Measurements from ENCODE around the gene ISG15.
"Not testable (repeated sequence)": the region's sequence is repeated elsewhere in the genome, so short reads cannot be mapped to it uniquely, and the experiment has no call there.

Gene ISG15

DNA sequence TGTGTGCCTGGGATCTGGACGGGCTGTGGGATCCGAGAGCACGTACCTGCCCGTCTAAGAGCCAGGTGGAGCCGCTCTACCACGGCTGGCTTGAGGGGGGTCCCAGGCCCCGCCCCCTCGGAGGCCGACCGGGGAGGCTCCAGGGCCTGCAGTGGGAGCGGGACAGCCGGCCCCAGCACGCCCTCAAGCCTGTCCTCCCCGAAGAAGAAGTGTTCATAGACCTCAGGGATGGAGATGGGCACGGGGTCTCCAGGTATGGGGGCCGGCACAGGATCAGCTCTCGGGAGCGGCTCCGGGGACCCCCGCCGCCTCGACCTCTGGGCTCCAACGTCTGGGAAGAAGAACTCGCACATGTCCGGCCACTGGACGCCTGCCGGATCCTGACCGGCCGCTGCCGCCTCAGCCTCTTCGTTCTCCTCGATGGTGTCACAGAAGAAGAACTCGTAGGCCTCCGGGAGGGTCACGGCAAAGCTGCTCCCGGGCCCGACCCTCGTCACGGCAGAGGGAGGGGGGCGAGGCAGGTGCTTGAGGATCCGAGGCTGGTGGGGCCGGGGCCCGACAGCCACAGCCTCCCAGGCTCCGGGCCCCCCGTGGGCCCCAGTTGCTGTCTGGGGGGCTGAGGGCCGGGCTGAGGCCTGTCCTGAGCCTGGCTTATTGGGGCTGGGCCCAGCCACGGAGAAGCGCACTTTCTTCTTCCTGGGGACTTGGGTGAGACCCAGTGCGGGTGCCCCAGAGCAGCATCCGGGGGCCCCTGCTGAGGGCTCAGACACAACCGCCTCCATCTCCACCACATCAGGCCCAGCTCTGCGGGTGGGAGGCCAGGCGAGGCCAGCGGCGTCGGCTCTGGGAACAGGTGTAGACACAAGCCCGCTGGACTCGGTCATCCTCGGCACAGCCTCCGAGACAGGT, 34.2 kb upstream of the ISG15 start:
- no peaks in the 10 kb centered on the region for H3K9me3 ChIP-seq (ENCODE audit: control insufficient read depth, low read depth, low read length)
- H3K9ac ChIP-seq (ENCODE audit: low read length): no peak overlapping the region
- H3K27me3 ChIP-seq (ENCODE audit: control insufficient read depth, insufficient read depth, low read length): peaks cover 49% of the 10 kb centered on the region
- H3K4me1 ChIP-seq (ENCODE audit: control insufficient read depth, low read depth, low read length): no peaks in the 10 kb centered on the region
- H3K36me3 ChIP-seq (ENCODE audit: control insufficient read depth, low read depth, low read length): no peaks in the 10 kb centered on the region
- H3K4me3 ChIP-seq (ENCODE audit: low read length): no peak overlapping the region
- H3K27ac ChIP-seq (ENCODE audit: low read length): no peak overlapping the region

DNA sequence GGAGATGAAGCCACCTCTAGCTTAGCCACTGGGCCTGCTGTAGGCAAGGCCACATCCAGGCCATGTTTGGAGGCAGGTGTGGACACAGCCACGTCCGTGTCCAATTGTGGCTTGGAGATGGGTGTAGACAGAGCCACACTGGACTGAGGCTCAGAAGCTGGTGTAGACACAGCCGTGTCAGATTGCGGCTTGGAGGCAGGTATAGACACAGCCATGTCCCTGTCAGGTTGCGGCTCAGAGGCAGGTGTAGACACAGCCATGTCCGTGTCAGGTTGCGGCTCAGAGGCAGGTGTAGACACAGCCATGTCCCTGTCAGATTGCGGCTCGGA, 33.6 kb upstream of the ISG15 start:
- no peak overlapping the region for H3K27ac ChIP-seq (ENCODE audit: low read length)
- H3K36me3 ChIP-seq (ENCODE audit: control insufficient read depth, low read depth, low read length): no peaks in the 10 kb centered on the region
- no peaks in the 10 kb centered on the region for H3K4me1 ChIP-seq (ENCODE audit: control insufficient read depth, low read depth, low read length)
- no peak overlapping the region for H3K9ac ChIP-seq (ENCODE audit: low read length)
- no peaks in the 10 kb centered on the region for H3K9me3 ChIP-seq (ENCODE audit: control insufficient read depth, low read depth, low read length)
- H3K4me3 ChIP-seq (ENCODE audit: low read length): no peak overlapping the region
- H3K27me3 ChIP-seq (ENCODE audit: control insufficient read depth, insufficient read depth, low read length): peaks cover 45% of the 10 kb centered on the region

DNA sequence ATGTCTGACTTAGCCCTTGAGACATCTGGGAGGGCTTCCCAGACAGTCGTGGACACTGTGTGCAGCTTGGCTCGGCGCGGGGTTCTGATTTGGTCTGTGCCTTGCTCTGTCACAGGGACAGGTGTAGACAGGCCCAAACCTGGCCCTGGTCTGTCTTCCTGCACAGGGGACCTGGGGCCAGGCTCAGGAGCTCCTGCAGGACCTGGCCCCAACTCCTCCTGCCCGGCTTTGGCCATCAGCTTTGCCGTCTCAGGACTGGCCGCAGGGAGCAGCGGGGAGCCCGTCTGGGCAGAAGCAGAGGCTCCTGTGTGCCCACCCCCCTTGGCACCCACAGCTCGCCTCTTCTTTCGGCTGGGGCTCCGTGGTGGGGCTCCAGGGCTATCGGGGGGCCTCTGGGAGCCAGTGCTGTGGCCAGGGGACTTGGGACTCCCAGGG, 33.1 kb upstream of the ISG15 start:
- Histone ChIP-seq H3K27me3 (ENCODE audit: control insufficient read depth, insufficient read depth, low read length) (peaks cover 45% of the 10 kb centered on the region), H3K4me3 (ENCODE audit: low read length) (no peak overlapping the region), H3K4me1 (ENCODE audit: control insufficient read depth, low read depth, low read length) (no peaks in the 10 kb centered on the region), H3K9me3 (ENCODE audit: control insufficient read depth, low read depth, low read length) (no peaks in the 10 kb centered on the region), H3K9ac (ENCODE audit: low read length) (no peak overlapping the region), H3K36me3 (ENCODE audit: control insufficient read depth, low read depth, low read length) (no peaks in the 10 kb centered on the region), H3K27ac (ENCODE audit: low read length) (no peak overlapping the region)

DNA sequence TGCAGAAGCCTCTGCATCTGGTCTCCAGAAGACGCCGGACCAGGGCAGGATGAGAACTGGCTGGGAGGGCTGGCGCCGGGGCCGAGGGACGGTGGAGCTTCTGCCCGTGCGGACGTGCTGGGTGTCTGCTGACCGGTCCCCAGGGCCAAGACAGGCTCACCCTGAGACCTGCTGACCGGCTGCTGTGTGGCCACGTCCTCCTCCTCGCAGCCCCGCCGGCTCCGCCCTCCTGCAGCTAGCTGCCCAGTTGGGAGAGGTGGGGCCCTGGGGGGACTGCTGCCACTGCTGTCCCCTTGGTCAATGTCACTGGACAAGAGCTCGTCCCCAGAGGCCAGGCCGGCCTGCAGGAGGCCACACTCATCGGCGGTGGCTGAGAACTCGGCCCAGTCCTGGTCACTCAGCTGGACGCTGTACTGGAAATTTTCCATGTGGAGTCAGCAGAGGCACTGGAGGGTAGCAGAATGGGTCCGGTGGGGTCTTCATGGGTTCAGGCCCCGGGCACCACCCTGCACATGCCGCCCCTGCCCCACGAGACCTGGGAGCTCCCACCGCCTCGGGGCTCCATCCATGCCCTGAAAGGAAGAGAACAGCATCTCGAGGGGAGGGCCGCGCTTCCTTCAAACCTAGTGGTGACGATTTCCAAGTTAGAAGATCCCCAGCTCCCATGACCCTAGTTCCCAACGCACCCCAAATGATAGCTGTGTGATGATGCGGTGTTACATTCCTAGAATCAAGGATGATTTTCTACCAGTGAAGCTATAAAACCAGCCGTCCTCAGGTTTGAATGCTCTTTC, 32.5 kb upstream of the ISG15 start:
- Histone ChIP-seq H3K9ac (ENCODE audit: low read length) (no peak overlapping the region), H3K27me3 (ENCODE audit: control insufficient read depth, insufficient read depth, low read length) (peaks cover 45% of the 10 kb centered on the region), H3K9me3 (ENCODE audit: control insufficient read depth, low read depth, low read length) (no peaks in the 10 kb centered on the region), H3K4me3 (ENCODE audit: low read length) (no peak overlapping the region), H3K4me1 (ENCODE audit: control insufficient read depth, low read depth, low read length) (no peaks in the 10 kb centered on the region), H3K36me3 (ENCODE audit: control insufficient read depth, low read depth, low read length) (no peaks in the 10 kb centered on the region), H3K27ac (ENCODE audit: low read length) (no peak overlapping the region)

DNA sequence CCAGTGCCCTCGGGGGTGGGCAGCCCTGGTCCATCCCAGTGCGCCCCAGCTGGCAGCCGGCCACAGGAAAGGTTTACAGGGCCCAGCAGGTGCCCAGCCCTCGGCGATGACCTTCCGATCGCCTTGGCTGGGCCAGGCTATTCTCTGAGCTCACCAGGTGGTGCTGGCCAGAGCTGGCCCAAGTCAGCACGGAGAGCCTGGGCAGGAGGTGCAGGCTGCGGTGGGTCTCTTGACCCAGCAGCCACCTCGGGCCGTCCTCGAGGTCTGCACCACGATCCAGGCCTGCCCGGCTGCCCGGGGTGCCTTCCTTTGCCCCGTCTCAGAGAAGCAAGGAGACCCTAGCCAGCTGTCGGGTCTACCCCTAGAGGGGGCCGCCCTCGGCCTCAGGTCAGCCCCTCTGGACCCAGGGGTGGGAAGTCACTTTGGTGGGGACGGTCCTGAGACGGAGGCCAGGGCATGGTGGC, 31.8 kb upstream of the ISG15 start:
- H3K36me3 ChIP-seq (ENCODE audit: control insufficient read depth, low read depth, low read length): no peaks in the 10 kb centered on the region
- H3K9me3 ChIP-seq (ENCODE audit: control insufficient read depth, low read depth, low read length): no peaks in the 10 kb centered on the region
- no peaks in the 10 kb centered on the region for H3K4me1 ChIP-seq (ENCODE audit: control insufficient read depth, low read depth, low read length)
- H3K4me3 ChIP-seq (ENCODE audit: low read length): no peak overlapping the region
- no peak overlapping the region for H3K27ac ChIP-seq (ENCODE audit: low read length)
- H3K27me3 ChIP-seq (ENCODE audit: control insufficient read depth, insufficient read depth, low read length): peaks cover 50% of the 10 kb centered on the region
- H3K9ac ChIP-seq (ENCODE audit: low read length): no peak overlapping the region

DNA sequence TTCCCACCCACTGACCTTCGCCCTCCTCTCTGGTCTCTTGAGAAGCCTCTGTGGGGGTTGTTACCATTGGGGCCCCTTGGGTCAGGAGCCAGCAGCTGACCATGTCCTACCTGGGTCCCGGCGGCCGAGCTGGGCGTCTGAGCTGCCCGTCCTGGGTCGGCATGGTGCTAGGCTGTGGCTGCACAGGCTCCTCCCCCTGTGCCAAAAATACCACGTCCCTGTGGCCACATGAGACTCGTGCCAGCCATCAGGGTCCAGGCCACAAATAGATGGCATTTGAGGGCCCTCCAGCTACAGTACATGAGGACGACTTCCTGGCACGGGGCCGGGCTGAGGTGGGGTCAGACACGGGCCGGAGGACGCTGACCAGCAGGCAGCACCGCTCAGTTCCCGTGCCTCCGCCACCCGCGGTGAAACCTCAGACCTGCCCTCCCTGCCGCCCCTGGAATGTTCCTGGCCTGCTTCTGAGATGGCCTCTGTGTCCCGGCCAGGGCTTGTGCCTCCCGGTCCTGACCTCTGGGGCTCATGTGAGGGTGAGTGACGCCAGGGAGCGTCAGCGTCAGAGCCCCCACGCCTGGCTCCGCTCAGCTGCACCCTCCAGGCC, 31.2 kb upstream of the ISG15 start, which contains the start of gene PERM1:
TSS of gene PERM1 (minus strand) at position 139 of the 604 bp plus-strand sequence. CDS start 1,064 bp downstream, outside the sequence.
- Histone ChIP-seq H3K27ac (ENCODE audit: low read length) (no peak within 1 kb of the TSS), H3K36me3 (ENCODE audit: control insufficient read depth, low read depth, low read length) (no peaks in the 10 kb centered on the region), H3K4me1 (ENCODE audit: control insufficient read depth, low read depth, low read length) (no peaks in the 10 kb centered on the region), H3K9ac (ENCODE audit: low read length) (no peak within 1 kb of the TSS), H3K27me3 (ENCODE audit: control insufficient read depth, insufficient read depth, low read length) (peaks cover 53% of the 10 kb centered on the region), H3K4me3 (ENCODE audit: low read length) (no peak within 1 kb of the TSS), H3K9me3 (ENCODE audit: control insufficient read depth, low read depth, low read length) (no peaks in the 10 kb centered on the region)

DNA sequence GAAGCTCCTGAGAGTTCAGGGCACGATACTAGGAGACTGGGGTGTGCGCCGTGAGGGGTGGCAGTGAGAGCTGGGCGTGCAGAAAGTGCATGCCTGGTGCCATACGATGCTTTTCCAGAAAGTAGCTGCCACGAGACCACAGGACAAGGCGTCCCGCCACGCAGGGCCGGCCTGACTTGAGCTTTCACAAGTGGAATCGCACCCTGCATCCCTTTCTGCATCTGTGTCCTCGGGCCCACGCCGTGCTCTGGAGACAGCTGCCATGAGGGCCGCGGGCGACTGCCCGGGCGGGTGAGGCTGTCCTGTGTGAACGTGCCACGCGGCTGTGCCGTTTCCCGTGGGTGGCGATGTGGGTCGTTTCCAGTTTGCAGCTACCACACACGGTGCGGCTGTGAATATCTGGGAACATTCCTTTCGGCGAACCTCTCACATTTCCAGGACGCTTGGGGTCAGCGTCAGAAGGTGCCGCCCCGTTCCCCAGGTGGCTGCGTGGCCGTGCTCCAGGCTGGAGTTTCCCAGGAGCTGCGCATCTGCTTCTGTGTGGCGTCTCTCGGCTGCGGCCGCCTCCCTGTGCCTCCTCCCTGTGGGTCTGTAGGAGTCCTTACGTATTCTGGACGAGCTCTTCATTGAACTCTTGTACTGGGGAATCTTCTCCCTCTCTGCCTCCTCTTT, 30.4 kb upstream of the ISG15 start:
- H3K27ac ChIP-seq (ENCODE audit: low read length): no peak overlapping the region
- no peak overlapping the region for H3K4me3 ChIP-seq (ENCODE audit: low read length)
- H3K36me3 ChIP-seq (ENCODE audit: control insufficient read depth, low read depth, low read length): no peaks in the 10 kb centered on the region
- H3K9ac ChIP-seq (ENCODE audit: low read length): no peak overlapping the region
- no peaks in the 10 kb centered on the region for H3K9me3 ChIP-seq (ENCODE audit: control insufficient read depth, low read depth, low read length)
- H3K27me3 ChIP-seq (ENCODE audit: control insufficient read depth, insufficient read depth, low read length): peaks cover 60% of the 10 kb centered on the region
- no peaks in the 10 kb centered on the region for H3K4me1 ChIP-seq (ENCODE audit: control insufficient read depth, low read depth, low read length)

DNA sequence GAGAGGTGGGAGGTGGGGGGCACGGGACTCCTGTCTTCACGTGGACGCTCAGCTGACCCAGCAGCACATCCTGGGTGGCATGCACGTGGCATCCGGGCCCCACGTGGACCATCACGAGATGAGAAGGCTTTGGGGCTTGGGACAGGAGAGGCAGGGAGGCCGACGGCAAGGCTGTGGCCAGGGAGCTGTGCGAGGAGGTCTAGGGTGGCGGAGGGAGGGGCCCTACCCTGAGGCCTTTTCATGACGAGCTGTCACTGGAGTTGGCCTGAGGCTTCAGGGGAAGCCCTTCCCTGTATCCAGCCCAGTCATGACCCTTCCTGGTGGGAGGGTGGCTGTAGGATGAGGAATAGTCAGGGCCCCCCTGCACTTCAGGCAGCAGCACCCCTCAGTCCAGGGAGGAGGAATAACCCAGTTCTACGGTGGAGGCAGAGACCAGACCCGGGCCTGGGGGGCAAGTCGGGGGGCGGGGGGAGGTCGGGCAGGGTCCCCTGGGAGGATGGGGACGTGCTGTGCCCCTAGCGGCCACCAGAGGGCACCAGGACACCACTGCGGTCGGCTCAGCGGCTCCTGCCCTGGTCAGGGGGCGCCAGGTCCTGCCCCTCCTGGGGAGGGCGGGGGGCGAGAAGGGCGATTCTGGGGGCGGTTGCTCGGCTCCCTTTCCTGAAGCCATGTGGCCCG, 29.4 kb upstream of the ISG15 start:
- Histone ChIP-seq H3K9ac (ENCODE audit: low read length) (no peak overlapping the region), H3K27me3 (ENCODE audit: control insufficient read depth, insufficient read depth, low read length) (peaks cover 71% of the 10 kb centered on the region), H3K27ac (ENCODE audit: low read length) (no peak overlapping the region), H3K9me3 (ENCODE audit: control insufficient read depth, low read depth, low read length) (no peaks in the 10 kb centered on the region), H3K4me1 (ENCODE audit: control insufficient read depth, low read depth, low read length) (no peaks in the 10 kb centered on the region), H3K36me3 (ENCODE audit: control insufficient read depth, low read depth, low read length) (no peaks in the 10 kb centered on the region), H3K4me3 (ENCODE audit: low read length) (no peak overlapping the region)

DNA sequence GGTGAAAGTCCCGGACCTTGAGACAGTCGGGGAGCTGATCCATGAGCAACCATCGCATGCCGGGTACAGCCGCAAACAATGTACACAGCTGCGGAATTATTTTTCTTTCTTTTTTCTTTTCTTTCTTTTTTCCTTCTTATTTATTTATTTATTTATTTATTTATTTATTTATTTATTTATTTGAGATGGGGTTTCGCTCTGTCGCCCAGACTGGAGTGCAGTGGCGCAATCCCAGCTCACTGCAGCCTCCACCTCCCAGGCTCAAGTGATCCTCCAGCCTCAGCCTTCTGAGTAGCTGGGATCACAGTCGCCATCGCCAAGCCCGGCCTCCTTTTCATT, 28.9 kb upstream of the ISG15 start:
- no peaks in the 10 kb centered on the region for H3K9me3 ChIP-seq (ENCODE audit: control insufficient read depth, low read depth, low read length)
- peaks cover 76% of the 10 kb centered on the region for H3K27me3 ChIP-seq (ENCODE audit: control insufficient read depth, insufficient read depth, low read length)
- H3K9ac ChIP-seq (ENCODE audit: low read length): no peak overlapping the region
- H3K4me3 ChIP-seq (ENCODE audit: low read length): no peak overlapping the region
- no peaks in the 10 kb centered on the region for H3K4me1 ChIP-seq (ENCODE audit: control insufficient read depth, low read depth, low read length)
- H3K27ac ChIP-seq (ENCODE audit: low read length): no peak overlapping the region
- no peaks in the 10 kb centered on the region for H3K36me3 ChIP-seq (ENCODE audit: control insufficient read depth, low read depth, low read length)

DNA sequence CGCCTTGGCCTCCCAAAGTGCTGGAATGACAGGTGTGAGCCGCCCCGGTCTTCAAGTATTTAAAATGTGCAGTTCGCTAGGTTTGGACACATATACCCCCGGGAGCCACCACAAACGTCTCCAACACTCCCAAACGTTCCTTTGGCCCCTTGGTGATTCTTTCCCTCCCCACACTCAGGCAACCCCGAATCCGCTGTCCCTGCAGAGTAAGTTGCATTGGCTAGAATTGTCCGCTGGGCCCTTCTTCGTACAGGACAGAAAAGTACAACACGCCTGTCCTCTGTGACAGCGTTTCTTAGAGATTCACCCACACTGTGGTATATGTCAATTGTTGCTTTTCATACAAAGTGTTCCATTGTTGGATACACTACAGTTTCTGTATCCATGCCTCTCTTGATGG, 28.2 kb upstream of the ISG15 start:
- no peak overlapping the region for H3K27ac ChIP-seq (ENCODE audit: low read length)
- H3K27me3 ChIP-seq (ENCODE audit: control insufficient read depth, insufficient read depth, low read length): peaks cover 76% of the 10 kb centered on the region
- H3K9ac ChIP-seq (ENCODE audit: low read length): no peak overlapping the region
- no peak overlapping the region for H3K4me3 ChIP-seq (ENCODE audit: low read length)
- no peaks in the 10 kb centered on the region for H3K36me3 ChIP-seq (ENCODE audit: control insufficient read depth, low read depth, low read length)
- no peaks in the 10 kb centered on the region for H3K9me3 ChIP-seq (ENCODE audit: control insufficient read depth, low read depth, low read length)
- H3K4me1 ChIP-seq (ENCODE audit: control insufficient read depth, low read depth, low read length): no peaks in the 10 kb centered on the region

DNA sequence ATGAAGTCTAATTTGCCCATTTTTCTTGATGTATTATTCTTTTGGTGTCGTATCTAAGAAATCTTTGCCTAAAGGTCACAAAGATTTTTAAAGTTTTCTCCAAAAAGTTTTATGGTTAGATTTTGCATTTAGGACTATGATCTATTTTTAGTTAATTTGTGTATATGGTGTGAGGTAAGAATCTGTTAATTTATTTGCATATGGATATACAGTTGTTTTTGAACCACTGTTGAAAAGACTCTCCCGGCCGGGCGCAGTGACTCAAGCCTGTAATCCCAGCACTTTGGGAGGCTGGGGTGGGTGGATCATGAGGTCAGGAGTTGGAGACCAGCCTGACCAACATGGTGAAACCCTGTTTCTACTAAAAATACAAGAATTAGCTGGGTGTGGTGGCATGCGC, 25.2 kb upstream of the ISG15 start:
- H3K4me1 ChIP-seq (ENCODE audit: control insufficient read depth, low read depth, low read length); H3K9ac ChIP-seq (ENCODE audit: low read length); H3K4me3 ChIP-seq (ENCODE audit: low read length); H3K9me3 ChIP-seq (ENCODE audit: control insufficient read depth, low read depth, low read length); H3K36me3 ChIP-seq (ENCODE audit: control insufficient read depth, low read depth, low read length); H3K27ac ChIP-seq (ENCODE audit: low read length): not testable (repeated sequence)
- peaks cover 88% of the 10 kb centered on the region for H3K27me3 ChIP-seq (ENCODE audit: control insufficient read depth, insufficient read depth, low read length)
